ENCODE data around the gene CACNA2D3. TPM values are rescaled to one million over a fixed set of nuclear protein-coding genes. Genes with fewer than 3 reads are reported as not detected.

CACNA2D3 gene
- polyA plus RNA-seq, 2 of the 4 experiments (the other 2 are of a cell fraction) = 0.04 to 0.05 TPM

DNA sequence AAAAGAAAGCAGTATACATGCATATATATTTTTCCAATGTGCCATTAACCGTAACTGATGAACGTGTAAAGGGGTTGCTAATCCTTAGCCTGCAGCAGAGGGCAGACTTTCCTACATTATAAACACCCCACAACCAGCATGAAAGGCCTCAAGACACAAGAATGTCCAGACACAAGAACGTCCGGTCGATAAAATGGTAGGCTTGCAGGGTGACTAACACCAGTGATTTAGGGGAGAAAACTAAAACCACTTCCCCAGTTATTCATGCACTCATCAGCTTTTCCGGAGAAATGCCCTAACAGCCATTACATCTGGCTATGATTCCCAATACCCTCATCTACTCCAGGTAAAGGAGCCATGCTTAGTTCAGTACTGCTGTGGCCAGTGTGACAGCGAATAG, 748.1 kb downstream of the CACNA2D3 start:
- Histone ChIP-seq H3K27ac (no peak overlapping the region), H3K9me3 (no peaks in the 10 kb centered on the region), H3K4me1 (peaks cover 3% of the 10 kb centered on the region; the same call in 1 of the 3 replicates), H3K4me2 (no peak overlapping the region), H3K4me3 (no peak overlapping the region)
- TF ChIP-seq FOXS1 (CRISPR knock-in tag; IDR thresholded peaks at IDR 0.05) (no peak), POLR2AphosphoS2 (conservative IDR thresholded peaks at IDR 0.05; ENCODE audit: low read length) (no peak), MYC (IDR thresholded peaks at IDR 0.05; ENCODE audit: borderline replicate concordance, low read length) (no peak), HDAC2 (IDR thresholded peaks at IDR 0.05) (no peak), HOXA7 (CRISPR knock-in tag; IDR thresholded peaks at IDR 0.05) (no peak), CHD2 (IDR thresholded peaks at IDR 0.05; ENCODE audit: low read length, partially characterized antibody) (no peak), RAD21 (conservative IDR thresholded peaks at IDR 0.05 in 1 of 2, IDR thresholded peaks at IDR 0.05 in 1 of 2) (peak; percentile 72 to 78), RCOR1 (IDR thresholded peaks at IDR 0.05; ENCODE audit: low read depth, low read length) (no peak), SMC3 (IDR thresholded peaks at IDR 0.05) (peak; percentile 79), FOSL2 (IDR thresholded peaks at IDR 0.05) (no peak), FOSL2 (CRISPR knock-in tag; IDR thresholded peaks at IDR 0.05) (no peak), NPAS2 (CRISPR knock-in tag; IDR thresholded peaks at IDR 0.05; ENCODE audit: borderline replicate concordance) (no peak), NFE2L2 (conservative IDR thresholded peaks at IDR 0.05; ENCODE audit: low read length) (no peak)
- TF ChIP-seq, protein P1, sequence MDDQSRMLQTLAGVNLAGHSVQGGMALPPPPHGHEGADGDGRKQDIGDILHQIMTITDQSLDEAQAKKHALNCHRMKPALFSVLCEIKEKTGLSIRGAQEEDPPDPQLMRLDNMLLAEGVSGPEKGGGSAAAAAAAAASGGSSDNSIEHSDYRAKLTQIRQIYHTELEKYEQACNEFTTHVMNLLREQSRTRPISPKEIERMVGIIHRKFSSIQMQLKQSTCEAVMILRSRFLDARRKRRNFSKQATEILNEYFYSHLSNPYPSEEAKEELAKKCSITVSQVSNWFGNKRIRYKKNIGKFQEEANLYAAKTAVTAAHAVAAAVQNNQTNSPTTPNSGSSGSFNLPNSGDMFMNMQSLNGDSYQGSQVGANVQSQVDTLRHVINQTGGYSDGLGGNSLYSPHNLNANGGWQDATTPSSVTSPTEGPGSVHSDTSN (IDR thresholded peaks at IDR 0.05) = no peak
- TF ChIP-seq, protein P2, sequence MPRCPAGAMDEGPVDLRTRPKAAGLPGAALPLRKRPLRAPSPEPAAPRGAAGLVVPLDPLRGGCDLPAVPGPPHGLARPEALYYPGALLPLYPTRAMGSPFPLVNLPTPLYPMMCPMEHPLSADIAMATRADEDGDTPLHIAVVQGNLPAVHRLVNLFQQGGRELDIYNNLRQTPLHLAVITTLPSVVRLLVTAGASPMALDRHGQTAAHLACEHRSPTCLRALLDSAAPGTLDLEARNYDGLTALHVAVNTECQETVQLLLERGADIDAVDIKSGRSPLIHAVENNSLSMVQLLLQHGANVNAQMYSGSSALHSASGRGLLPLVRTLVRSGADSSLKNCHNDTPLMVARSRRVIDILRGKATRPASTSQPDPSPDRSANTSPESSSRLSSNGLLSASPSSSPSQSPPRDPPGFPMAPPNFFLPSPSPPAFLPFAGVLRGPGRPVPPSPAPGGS (IDR thresholded peaks at IDR 0.05) = no peak
- TF ChIP-seq, protein P3, sequence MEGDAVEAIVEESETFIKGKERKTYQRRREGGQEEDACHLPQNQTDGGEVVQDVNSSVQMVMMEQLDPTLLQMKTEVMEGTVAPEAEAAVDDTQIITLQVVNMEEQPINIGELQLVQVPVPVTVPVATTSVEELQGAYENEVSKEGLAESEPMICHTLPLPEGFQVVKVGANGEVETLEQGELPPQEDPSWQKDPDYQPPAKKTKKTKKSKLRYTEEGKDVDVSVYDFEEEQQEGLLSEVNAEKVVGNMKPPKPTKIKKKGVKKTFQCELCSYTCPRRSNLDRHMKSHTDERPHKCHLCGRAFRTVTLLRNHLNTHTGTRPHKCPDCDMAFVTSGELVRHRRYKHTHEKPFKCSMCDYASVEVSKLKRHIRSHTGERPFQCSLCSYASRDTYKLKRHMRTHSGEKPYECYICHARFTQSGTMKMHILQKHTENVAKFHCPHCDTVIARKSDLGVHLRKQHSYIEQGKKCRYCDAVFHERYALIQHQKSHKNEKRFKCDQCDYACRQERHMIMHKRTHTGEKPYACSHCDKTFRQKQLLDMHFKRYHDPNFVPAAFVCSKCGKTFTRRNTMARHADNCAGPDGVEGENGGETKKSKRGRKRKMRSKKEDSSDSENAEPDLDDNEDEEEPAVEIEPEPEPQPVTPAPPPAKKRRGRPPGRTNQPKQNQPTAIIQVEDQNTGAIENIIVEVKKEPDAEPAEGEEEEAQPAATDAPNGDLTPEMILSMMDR (IDR thresholded peaks at IDR 0.05) = peak; percentile 53
- TF ChIP-seq, protein P4, sequence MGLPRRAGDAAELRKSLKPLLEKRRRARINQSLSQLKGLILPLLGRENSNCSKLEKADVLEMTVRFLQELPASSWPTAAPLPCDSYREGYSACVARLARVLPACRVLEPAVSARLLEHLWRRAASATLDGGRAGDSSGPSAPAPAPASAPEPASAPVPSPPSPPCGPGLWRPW (IDR thresholded peaks at IDR 0.05) = no peak
- TF ChIP-seq, protein P5, sequence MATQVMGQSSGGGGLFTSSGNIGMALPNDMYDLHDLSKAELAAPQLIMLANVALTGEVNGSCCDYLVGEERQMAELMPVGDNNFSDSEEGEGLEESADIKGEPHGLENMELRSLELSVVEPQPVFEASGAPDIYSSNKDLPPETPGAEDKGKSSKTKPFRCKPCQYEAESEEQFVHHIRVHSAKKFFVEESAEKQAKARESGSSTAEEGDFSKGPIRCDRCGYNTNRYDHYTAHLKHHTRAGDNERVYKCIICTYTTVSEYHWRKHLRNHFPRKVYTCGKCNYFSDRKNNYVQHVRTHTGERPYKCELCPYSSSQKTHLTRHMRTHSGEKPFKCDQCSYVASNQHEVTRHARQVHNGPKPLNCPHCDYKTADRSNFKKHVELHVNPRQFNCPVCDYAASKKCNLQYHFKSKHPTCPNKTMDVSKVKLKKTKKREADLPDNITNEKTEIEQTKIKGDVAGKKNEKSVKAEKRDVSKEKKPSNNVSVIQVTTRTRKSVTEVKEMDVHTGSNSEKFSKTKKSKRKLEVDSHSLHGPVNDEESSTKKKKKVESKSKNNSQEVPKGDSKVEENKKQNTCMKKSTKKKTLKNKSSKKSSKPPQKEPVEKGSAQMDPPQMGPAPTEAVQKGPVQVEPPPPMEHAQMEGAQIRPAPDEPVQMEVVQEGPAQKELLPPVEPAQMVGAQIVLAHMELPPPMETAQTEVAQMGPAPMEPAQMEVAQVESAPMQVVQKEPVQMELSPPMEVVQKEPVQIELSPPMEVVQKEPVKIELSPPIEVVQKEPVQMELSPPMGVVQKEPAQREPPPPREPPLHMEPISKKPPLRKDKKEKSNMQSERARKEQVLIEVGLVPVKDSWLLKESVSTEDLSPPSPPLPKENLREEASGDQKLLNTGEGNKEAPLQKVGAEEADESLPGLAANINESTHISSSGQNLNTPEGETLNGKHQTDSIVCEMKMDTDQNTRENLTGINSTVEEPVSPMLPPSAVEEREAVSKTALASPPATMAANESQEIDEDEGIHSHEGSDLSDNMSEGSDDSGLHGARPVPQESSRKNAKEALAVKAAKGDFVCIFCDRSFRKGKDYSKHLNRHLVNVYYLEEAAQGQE (IDR thresholded peaks at IDR 0.05) = no peak
- CTCF ChIA-PET = interaction anchor here (0.6 to 1.6 kb wide), 10 partner anchors 9 to 617 kb away, joined by 3 to 5 read pairs (median 3); partner anchors contain the start of gene WNT5A
- no peak for FAIRE-seq
- ATAC-seq = peak; percentile 75 to 80
- 5% methylated on average over 7 of the region's 7 CpGs for WGBS (ENCODE audit: missing lambda C conversion rate)
- peak; percentile 47 for DNase-seq (ENCODE audit: low read depth in 1 of 2, low spot score in 1 of 2)
- POLR2A ChIA-PET = no interaction called here

DNA sequence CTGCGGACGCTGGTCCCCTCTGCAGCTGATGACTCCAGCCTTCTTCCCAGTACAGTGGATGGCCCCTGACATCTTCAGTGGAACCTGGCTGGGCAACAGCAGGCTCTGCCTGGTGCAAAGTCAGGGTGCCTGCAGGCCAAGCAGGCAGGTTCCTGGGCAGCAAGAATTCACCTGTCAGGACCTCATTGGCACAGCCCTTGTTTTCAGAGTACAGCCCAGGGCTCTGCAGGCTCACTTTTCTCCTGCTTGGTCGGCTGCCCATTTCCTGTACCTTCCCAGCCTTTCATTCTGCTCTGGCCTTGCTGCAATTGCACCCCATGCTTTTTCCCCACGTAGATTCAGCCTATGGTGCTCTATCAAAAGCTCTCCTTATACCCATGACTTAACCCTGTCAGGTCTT, 749.5 kb downstream of the CACNA2D3 start:
- peaks cover 3% of the 10 kb centered on the region; the same call in 1 of the 3 replicates for H3K4me1 ChIP-seq
- FAIRE-seq (no peak), DNase-seq (ENCODE audit: low read depth in 1 of 2, low spot score in 1 of 2) (no peak), ATAC-seq (no peak; a peak in 1 of 6 replicates)
- H3K4me2 ChIP-seq = no peak overlapping the region
- ChIA-PET POLR2A (no interaction called here), CTCF (no interaction called here)
- H3K9me3 ChIP-seq = no peaks in the 10 kb centered on the region
- H3K27ac ChIP-seq = no peak overlapping the region; a peak in 1 of 6 replicates
- no peak overlapping the region for H3K4me3 ChIP-seq
- 20% methylated on average over 2 of the region's 4 CpGs for WGBS (ENCODE audit: missing lambda C conversion rate)
- no peak for TF ChIP-seq POLR2A (IDR thresholded peaks at IDR 0.05; ENCODE audit: low read length)
- TF ChIP-seq HOXB5 (CRISPR knock-in tag; IDR thresholded peaks at IDR 0.05) = no peak
- TF ChIP-seq ZNF302 (CRISPR knock-in tag; IDR thresholded peaks at IDR 0.05) = no peak
- no peak for TF ChIP-seq HDAC2 (IDR thresholded peaks at IDR 0.05)
- TF ChIP-seq CHD4 (IDR thresholded peaks at IDR 0.05; ENCODE audit: borderline replicate concordance) = no peak
- TF ChIP-seq NPAS2 (CRISPR knock-in tag; IDR thresholded peaks at IDR 0.05; ENCODE audit: borderline replicate concordance) = no peak
- TF ChIP-seq RAD21 (conservative IDR thresholded peaks at IDR 0.05 in 1 of 2, IDR thresholded peaks at IDR 0.05 in 1 of 2) = no peak
- TF ChIP-seq PHF8 (IDR thresholded peaks at IDR 0.05; ENCODE audit: borderline replicate concordance, low read depth) = no peak
- TF ChIP-seq ESRRA (IDR thresholded peaks at IDR 0.05; ENCODE audit: borderline replicate concordance, low read length) = no peak
- no peak for TF ChIP-seq ZFP36 (IDR thresholded peaks at IDR 0.05; ENCODE audit: borderline replicate concordance, partially characterized antibody)
- no peak for TF ChIP-seq JUN (IDR thresholded peaks at IDR 0.05)
- TF ChIP-seq KDM5A (IDR thresholded peaks at IDR 0.05) = no peak
- TF ChIP-seq, protein P6, sequence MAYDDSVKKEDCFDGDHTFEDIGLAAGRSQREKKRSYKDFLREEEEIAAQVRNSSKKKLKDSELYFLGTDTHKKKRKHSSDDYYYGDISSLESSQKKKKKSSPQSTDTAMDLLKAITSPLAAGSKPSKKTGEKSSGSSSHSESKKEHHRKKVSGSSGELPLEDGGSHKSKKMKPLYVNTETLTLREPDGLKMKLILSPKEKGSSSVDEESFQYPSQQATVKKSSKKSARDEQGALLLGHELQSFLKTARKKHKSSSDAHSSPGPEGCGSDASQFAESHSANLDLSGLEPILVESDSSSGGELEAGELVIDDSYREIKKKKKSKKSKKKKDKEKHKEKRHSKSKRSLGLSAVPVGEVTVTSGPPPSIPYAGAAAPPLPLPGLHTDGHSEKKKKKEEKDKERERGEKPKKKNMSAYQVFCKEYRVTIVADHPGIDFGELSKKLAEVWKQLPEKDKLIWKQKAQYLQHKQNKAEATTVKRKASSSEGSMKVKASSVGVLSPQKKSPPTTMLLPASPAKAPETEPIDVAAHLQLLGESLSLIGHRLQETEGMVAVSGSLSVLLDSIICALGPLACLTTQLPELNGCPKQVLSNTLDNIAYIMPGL (CRISPR knock-in tag; IDR thresholded peaks at IDR 0.05; ENCODE audit: borderline replicate concordance) = no peak
- TF ChIP-seq TP53 (CRISPR knock-in tag; IDR thresholded peaks at IDR 0.05) = no peak

Measured in A549 (cell line).